ENCODE measurements around the gene HNRNPH1. TPM values are rescaled to one million over a fixed set of nuclear protein-coding genes. Genes with fewer than 3 reads are reported as not detected.

HNRNPH1 gene
- total RNA-seq, 2 donors from 2014 or later, result 235 to 273 TPM

Other genes starting within 250 kb of the HNRNPH1 start
- 10 to 100 TPM; 22.9 to 26.3 TPM for gene RUFY1, start 73.1 kb downstream of the HNRNPH1 start, total RNA-seq
- gene CBY3, start 57.4 kb upstream of the HNRNPH1 start, total RNA-seq, result not detected
- gene CANX, start 75.3 kb upstream of the HNRNPH1 start, total RNA-seq, result 100 to 1,000 TPM; 446 to 550 TPM
- 10 to 100 TPM; 11.9 to 15.3 TPM for gene MAML1, start 109.2 kb upstream of the HNRNPH1 start, total RNA-seq
- 10 to 100 TPM; 13.9 to 16.1 TPM for gene LTC4S, start 170.3 kb upstream of the HNRNPH1 start, total RNA-seq
- 10 to 100 TPM; 66.5 to 85.9 TPM for gene MGAT4B, start 183.2 kb upstream of the HNRNPH1 start, total RNA-seq
- 100 to 1,000 TPM; 302 to 316 TPM for gene SQSTM1, start 197.2 kb upstream of the HNRNPH1 start, total RNA-seq
- 10 to 100 TPM; 11.1 to 12.7 TPM for gene MRNIP, start 235.1 kb upstream of the HNRNPH1 start, total RNA-seq